ENCODE results near the gene UBE2E1.
A peak's percentile ranks its signal among the peaks of the same experiment; 100 is the strongest.
"Not testable (repeated sequence)": the region's sequence is repeated elsewhere in the genome, so short reads cannot be mapped to it uniquely, and the experiment has no call there.

UBE2E1 gene

GRCh38 chr3:23911397-23911796, 105.6 kb downstream of the UBE2E1 start:
- no peak for TF ChIP-seq CTCF (conservative IDR thresholded peaks at IDR 0.05; ENCODE audit: low read length)
- no peak overlapping the region for H3K4me3 ChIP-seq (ENCODE audit: low read length)
- DNase-seq (ENCODE audit: low read depth) = no peak

GRCh38 chr3:23912335-23912734, 106.6 kb downstream of the UBE2E1 start:
- not testable (repeated sequence) for DNase-seq (ENCODE audit: low read depth); H3K4me3 ChIP-seq (ENCODE audit: low read length)

- DNase-seq (ENCODE audit: low read depth) = no peak
- no peak overlapping the region for H3K4me3 ChIP-seq (ENCODE audit: low read length)
- TF ChIP-seq CTCF (conservative IDR thresholded peaks at IDR 0.05; ENCODE audit: low read length) = no peak
These were observed 107.4 kb downstream of the UBE2E1 start for GRCh38 chr3:23913182-23913581.

- no peak for DNase-seq (ENCODE audit: low read depth)
- no peak overlapping the region for H3K4me3 ChIP-seq (ENCODE audit: low read length)
- TF ChIP-seq CTCF (conservative IDR thresholded peaks at IDR 0.05; ENCODE audit: low read length) = no peak
These were observed 108.4 kb downstream of the UBE2E1 start for GRCh38 chr3:23913873-23914743.

- peak overlapping the region; percentile 99 for H3K4me3 ChIP-seq (ENCODE audit: low read length)
- DNase-seq (ENCODE audit: low read depth) = peak; percentile 22
- no peak for TF ChIP-seq CTCF (conservative IDR thresholded peaks at IDR 0.05; ENCODE audit: low read length)
These were observed 109.9 kb downstream of the UBE2E1 start for GRCh38 chr3:23915537-23916108.

- TF ChIP-seq CTCF (conservative IDR thresholded peaks at IDR 0.05; ENCODE audit: low read length) = no peak
- peak; percentile 10 for DNase-seq (ENCODE audit: low read depth)
- H3K4me3 ChIP-seq (ENCODE audit: low read length) = peak overlapping the region; percentile 99
These were observed 110.6 kb downstream of the UBE2E1 start for GRCh38 chr3:23916152-23916885.

GRCh38 chr3:23916886-23917678, 111.3 kb downstream of the UBE2E1 start, which contains the start of the genes NKIRAS1 and RPL15:
TSS of gene NKIRAS1 (minus strand) at chr3:23916990. CDS start at chr3:23910904, 6,086 bp downstream.
TSS of gene RPL15 (plus strand) at chr3:23917132. CDS start at chr3:23917860, 728 bp downstream.
- TF ChIP-seq CTCF (conservative IDR thresholded peaks at IDR 0.05; ENCODE audit: low read length) = peak; percentile 43
- peak; percentile 95 for DNase-seq (ENCODE audit: low read depth)
- H3K4me3 ChIP-seq (ENCODE audit: low read length) = peak within 1 kb of the TSS; percentile 99

- DNase-seq (ENCODE audit: low read depth) = peak; percentile 37
These were observed 112.0 kb downstream of the UBE2E1 start for GRCh38 chr3:23917679-23918303.

GRCh38 chr3:23918331-23918730, 112.6 kb downstream of the UBE2E1 start:
- DNase-seq (ENCODE audit: low read depth) = not testable (repeated sequence)
- H3K4me3 ChIP-seq (ENCODE audit: low read length) = peak overlapping the region; percentile 99

More at GRCh38 chr3:23917679-23918303, 112.0 kb downstream of the UBE2E1 start:
- peak overlapping the region; percentile 99 for H3K4me3 ChIP-seq (ENCODE audit: low read length)

Data from AG10803 (cell line).